Retinal pigment epithelial cell (primary cell): ENCODE data around the gene SPRYD3.
A peak's percentile ranks its signal among the peaks of the same experiment; 100 is the strongest.

ENCODE experiments used
- DNase-seq: peaks from one replicate; pipeline ENCODE4 v3.0.0-alpha.2; 2010; ENCODE audit warnings: low read depth
- H3K4me3 ChIP-seq: 2 replicates; pipeline ENCODE4 v1.5.1; 2011; ENCODE audit warnings: mild to moderate bottlenecking, low read length, control low read depth, moderate library complexity
- CTCF ChIP-seq: conservative IDR thresholded peaks from 2 replicates; pipeline ENCODE4 v1.5.1; 2011; ENCODE audit warnings: low read depth, low read length, control low read depth, inconsistent platforms

The SPRYD3 gene

GRCh38 chr12:53079226-53080117, at the start of gene SPRYD3:
Gene SPRYD3 (minus strand): TSS chr12:53079390. CDS start chr12:53079333, 57 bp downstream.
- peak within 1 kb of the TSS; percentile 73 for H3K4me3 ChIP-seq
- TF ChIP-seq CTCF: no peak
- peak; percentile 80 for DNase-seq

- H3K4me3 ChIP-seq: no peak overlapping the region
- DNase-seq: no peak
- TF ChIP-seq CTCF: no peak
Measured at GRCh38 chr12:53127169-53127568, 48.0 kb upstream of the SPRYD3 start.

- no peak overlapping the region for H3K4me3 ChIP-seq
- no peak for TF ChIP-seq CTCF
- DNase-seq: no peak
Measured at GRCh38 chr12:53124352-53124723, 45.1 kb upstream of the SPRYD3 start.

- H3K4me3 ChIP-seq: no peak overlapping the region
- no peak for TF ChIP-seq CTCF
- DNase-seq: no peak
Measured at GRCh38 chr12:53123578-53124351, 44.6 kb upstream of the SPRYD3 start.

GRCh38 chr12:53122961-53123468, 43.8 kb upstream of the SPRYD3 start:
- H3K4me3 ChIP-seq: no peak overlapping the region
- no peak for DNase-seq
- no peak for TF ChIP-seq CTCF

- no peak overlapping the region for H3K4me3 ChIP-seq
- DNase-seq: no peak
- TF ChIP-seq CTCF: no peak
Measured at GRCh38 chr12:53120685-53121525, 41.7 kb upstream of the SPRYD3 start.
